ENCODE results near the gene DOHH.

DOHH gene

DNA sequence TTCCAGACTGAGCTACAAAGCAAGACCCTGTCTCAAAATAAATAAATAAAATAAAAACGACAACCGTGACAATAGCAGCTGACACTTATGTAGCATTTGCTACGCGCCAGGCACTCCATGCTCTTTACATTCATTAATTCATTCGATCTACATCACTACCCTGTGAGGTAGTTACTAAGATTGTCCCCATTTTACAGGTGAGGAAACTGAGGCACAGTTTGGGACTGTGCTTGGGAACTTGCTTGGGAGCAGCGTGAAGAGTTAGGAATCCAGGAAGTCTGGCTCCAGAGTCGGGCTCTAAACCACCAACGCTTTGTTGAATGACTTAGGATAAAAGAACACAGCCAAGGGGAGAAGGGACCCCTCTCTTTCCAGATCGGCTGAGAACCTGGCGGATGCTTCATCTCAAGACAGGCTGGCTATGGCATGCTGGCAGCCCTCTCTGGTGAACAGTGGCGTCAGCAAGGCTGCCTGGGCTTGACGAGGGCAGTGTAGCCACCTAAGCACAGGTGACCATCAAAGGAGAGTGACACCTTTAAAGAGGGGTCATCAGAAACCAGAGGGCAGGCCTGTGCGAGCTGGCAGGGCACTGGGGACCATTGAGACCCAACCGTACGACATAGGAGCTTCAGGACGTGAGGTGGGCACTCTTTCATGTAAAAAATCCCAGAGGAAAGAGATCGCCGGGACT, 591 bp downstream of the DOHH start:
- DNase-seq: no peak

DNA sequence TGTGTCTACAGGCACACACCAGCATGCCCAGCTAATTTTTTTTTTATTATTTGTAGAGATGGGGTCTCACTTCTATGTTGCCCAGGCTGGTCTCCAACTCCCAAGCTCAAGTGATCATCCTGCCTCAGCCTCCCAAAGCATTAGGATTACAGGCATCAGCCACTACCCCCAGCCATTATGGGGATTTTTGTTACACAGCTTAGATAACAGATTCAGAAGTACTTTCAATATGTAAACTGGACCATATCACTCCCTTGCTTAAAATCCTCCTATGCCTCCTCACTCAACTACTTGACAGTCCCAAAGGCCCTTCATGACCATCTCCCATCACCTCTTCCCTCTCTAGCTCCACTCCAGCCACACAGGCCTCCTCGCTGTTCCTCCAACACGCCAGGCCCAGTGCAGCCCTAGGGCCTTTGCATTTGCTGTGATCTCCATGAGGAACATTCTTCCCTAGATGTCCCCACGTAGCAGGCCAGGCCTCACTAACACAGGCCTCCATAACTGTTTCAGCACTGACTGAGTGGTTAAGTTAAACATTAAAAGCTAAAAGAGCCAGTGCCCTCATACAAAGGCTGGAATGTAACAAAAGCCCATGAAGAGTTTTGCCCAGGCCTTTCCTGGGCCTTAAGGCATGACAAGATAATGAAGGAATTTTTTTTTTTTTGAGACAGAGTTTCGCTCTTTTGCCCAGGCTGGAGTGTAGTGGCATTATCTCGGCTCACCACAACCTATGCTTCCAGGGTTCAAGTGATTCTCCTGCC, 2.5 kb downstream of the DOHH start:
- no peak for DNase-seq

DNA sequence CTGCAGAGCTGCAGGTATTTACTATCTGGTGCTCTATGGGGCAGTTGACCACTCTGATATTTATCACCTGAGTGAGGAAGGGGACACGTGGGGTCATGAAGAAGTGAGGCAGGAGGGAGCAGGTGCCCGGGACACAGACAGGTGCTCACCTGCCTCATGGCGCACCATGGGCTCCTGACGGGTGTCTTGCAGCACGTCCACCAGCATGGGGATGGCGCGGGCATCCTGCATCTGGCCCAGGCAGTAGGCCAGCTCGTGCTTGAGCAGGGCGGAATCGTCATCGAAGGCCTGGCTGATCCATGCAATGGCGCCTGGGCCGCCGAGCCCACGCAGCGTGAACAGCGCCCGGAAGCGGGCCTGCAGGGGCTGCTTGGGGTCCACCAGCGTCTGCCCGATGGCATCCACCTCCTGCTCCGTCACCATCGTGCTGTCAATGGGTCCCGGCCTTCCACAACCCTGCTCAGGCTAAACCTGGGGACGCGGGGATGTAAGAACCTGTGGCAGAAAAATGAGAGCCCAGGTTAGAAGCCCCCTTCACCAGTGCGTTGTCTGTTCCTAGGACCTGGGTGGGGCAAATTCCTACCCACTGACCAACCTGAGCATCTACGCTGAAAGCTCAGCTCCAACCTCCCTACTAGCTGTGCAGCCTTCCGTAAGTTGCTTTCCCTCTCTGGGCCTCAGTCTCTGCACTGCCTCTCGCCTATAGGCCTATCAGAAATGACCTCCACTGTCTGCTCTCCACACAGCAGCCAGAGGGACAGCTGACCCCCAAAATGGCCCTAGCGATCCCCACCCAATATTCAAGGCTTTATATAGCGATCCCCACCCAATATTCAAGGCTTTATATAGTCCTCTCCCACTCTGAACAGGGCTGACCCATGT, 3.8 kb downstream of the DOHH start:
- DNase-seq: no peak

DNA sequence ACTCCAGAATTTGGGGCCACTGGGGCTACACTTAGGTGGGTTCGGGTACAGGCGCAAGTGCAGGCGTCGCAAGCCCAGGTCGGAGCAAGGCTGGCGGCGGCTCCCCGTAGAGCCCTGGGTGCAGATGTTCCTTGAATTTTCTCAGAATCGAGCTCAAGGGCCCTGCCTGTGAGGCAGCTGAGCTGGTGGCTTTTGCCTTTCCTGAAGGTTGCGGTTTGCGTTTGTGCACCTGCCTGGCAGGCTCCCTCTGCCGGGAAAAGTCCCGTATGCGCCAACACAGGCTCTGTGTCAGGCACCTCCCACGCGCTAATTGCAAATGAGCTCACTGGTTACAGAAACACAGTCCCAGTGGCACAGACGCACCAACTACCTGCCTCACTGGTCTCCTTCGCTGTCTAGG, 5.9 kb downstream of the DOHH start:
- no peak for DNase-seq

DNA sequence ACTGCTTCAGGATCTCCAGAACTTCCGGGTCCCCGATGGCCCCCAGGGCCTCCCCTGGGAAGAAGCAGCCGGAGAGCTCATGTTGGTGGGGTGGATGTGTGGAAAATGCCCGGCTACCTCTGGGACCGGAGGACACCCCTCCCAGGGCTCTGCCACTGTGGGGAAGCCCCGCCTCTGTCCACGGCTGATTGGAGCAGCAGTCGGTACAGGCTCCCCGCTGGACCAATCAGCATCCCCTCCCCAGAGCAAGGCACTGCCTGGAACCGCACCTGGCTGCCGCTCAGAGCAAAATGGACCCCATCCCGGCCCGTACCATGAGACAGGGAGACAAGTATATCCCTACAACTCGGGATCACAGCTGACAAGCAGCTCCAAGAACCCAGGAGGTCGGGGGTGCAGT, 6.4 kb downstream of the DOHH start:
- DNase-seq: no peak

DNA sequence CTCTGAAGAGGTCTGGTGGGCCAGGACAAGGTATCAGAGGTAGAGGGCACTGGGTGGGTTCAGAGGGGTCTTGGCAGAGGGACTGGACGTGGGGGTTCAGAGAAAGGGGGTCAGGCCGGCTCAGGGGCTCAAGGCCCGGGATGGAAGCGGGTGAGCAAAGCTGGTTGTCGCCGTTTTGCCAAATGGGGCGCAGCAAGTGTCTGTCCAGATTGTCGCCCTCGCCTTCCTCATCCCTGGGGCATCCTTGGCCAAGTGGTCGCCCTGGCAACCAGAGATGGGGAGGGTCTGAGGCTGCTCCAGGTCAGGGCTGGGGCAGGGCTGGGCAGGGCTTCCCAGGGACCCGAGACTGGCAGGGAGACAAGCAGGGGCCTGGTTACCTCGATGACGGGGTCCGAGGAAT, 6.8 kb downstream of the DOHH start:
- DNase-seq: no peak

DNA sequence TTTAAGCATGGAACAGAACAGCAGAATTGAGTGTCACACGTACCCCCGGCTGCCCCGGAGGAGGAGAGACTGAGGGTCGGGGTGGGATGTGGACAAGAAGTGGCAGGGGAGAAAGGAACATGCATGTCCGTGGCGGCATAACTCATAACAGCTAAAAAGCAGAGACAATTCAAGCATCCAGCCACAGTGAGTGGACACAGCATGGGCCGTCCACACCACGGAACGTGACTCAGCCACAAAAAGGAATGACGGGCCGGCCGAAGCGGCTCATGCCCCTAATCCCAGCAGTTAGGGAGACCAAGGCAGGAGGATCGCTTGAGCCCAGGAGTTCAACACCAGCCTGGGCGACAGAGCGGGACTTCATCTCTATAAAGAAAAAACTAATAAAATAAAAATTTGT, 7.6 kb downstream of the DOHH start:
- no peak for DNase-seq

DNA sequence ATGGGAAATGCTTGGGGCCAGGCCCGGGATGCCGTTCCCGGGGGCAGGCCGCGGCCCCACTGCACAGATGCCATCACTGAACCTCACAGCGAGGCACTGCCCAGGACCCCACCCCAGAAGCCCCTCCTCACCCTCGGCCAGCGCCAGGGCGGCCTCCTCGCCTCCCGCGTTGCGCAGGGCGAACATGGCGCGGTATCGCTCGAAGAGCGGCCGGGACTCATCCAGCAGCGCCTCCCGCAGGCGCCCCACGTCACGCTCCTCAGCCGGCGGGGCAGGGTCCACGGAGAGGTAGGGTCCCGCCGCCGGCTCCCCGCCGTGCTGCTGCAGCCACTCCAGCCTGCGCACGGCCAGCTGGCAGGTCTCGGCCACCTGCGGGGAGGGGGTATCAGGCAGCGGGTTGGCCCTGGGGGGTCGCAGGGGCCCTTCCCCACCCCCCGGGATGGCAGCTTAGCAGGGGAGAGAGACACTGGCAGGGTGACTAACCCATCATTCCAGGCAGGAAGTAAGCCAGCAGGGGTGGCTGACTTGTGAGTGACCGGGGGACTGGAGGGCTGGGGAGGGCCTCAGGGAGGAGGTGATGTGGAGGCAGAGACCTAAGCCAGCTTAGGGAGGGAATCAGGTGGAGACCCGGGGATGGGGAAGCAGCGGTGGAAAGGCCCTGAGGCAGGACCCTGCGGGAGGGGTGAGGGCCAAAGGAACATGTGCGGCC, 8.2 kb downstream of the DOHH start:
- no peak for DNase-seq

DNA sequence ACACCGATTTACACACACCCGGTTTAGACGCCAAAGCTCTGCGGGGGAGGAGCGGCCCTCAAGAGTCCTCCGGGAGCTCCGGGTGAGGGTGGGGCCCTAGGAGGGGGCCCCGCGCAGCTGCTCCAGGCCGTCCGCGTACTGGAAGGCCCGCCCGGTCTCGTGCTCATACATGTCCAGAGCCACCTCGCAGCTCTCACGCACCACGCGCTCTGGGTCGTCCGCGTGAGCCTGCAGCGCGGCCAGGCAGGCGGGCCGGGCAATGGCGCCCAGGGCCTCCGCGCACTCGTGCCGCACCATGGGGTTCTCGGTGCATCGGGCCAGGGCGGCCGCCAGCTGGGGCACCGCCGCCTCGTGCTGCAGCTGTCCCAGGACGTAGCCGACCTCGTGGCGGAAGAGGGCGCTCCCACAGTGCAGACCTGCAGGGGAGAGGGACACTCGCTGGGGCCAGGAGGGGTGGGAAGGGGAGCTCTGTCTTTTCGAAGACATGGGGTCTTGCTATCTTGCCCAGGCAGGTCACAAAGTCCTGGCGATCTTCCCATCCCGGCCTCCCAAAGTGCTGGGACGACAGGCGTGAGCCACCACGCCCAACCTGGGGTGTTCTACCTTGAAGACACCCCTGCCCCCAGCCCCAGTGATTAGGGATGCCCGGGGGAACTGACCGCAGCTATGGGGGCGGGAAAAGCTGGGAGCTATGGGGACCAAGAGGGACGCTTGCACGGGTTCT, 8.9 kb downstream of the DOHH start:
- DNase-seq: no peak

DNA sequence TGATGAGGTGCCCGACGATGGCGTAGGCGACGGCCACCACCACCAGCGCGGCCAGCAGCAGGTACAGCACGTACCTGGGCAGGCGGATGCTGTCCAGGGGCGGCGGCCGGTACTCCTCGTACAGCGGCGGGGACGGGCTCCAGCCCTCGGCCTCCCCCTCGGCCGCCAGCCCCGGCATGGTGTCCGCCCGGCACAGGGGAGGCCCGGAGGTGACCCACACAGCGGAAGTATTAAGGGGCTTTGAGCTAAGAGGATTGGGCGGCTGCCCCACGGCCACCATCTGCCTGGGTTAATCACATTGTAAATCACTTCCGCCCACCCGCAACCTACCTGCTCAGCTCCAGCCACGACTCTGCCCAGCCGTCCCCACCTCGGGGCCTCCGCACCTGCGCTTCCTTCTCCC, 17.2 kb downstream of the DOHH start, which contains the start of gene SMIM44:
SMIM44 (minus strand) TSS at position 216 of the 403 bp plus-strand sequence; CDS start at position 178, 38 bp downstream.
- no peak for DNase-seq

DNA sequence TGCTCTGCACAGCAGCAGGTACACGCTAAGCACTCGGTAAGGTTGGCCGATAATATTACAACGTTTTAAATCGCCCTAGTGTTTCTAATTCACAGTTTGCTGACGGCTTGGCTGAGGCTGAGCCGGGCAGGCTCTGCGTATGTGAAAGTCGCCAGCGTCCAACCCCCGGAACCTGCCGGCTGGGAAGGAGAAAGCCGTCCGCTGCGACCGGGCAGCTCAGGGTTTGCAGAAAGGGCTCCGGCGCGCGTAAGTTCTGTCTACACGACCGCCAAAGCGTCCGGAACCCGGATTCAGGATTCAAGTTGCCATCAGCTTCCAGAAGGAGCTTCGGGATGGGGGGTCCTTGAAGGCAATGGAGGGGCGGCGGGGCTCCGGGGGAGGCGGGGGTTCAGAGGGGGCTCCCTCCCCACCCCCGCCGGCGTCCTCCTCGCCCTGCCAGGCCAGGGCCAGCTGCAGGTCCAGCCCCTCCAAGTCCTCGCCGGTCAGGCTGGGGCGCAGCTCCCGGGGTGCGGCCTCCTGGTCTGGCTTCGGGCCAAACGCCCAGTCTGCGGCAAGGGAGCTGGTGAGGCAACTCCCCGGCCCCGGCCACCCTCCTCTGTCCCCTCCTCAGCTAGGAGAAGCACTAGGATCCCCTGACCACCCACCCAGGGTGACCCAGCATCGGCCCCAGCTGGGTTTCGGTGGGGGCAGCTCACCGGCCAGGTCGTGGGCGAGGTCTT, 17.8 kb downstream of the DOHH start:
- no peak for DNase-seq

DNA sequence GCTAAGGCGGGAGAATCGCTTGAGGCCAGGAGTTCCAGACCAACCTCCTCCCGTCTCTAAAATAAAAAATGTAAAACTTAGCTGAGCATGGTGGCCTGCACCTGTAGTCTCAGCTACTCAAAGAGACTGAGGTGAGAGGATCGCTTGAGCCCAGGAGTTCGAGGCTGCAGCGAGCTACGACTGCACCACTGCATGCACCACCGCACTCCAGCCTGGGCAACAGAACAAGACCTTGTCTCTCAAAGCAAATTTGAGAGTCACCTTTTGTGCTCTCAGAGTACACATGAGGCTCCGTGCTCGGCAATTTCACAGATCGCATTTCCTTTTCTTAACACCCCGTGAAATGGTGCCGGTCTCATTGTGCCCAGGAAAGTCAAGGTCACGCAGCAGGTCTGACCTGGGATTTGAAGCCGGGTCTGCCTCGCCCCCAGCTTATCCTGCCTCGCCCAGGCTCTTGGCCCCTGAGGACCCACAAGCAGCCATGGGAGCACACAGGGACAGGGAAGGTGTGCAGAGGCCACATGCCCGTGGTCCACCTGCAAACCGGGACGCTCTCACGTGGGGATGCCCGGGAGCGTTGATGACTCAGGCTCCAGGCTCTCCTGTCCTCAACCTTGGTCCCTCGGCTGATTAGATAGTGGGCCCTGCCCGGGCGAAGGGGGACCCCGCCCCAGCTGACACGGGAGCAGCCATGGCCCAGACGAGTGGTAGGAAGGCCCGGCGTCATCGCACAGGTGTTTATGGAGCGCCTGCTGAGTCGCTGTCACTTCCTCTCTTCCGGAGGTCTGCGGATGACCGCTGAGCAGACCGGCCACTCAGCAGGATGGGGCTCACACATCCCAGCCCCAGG, 19.0 kb downstream of the DOHH start:
- no peak for DNase-seq

DNA sequence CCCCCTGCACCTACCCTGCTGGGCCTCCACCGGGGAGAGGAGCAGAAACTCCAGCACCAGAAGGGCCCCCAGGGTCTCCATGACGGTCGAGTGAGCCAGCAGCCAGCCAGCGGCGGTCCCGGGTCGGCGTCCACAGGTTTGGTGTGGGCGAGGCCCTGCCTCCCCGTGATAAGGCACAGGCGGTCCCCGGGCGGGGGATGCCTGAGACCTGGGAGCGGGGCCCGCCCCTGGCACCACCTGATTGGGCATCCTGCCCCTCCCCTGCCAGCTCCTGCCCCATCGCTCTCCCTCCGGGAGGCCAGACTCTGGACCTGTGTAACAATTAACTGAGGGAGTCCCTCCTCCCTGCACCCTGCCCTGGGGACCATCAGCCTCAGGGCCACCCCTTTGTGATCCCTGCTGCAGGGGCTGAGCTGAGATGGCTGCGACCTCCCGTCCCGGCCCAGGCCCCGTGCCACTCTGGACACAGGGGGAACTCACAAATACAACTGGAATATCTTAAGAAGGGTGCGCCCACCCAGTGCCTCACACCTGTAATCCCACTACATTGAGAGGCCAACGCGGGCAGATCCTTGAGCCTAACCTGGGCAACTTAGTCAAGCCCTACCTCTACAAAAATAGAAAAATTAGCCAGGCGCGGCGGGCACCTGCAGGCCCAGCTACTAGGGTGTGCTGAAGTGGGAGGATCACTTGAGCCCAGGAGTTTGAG, 19.9 kb downstream of the DOHH start, which contains the start of gene SMIM24:
SMIM24 (minus strand) TSS at position 143 of the 709 bp plus-strand sequence; CDS start at position 81, 62 bp downstream.
- no peak for DNase-seq

DNA sequence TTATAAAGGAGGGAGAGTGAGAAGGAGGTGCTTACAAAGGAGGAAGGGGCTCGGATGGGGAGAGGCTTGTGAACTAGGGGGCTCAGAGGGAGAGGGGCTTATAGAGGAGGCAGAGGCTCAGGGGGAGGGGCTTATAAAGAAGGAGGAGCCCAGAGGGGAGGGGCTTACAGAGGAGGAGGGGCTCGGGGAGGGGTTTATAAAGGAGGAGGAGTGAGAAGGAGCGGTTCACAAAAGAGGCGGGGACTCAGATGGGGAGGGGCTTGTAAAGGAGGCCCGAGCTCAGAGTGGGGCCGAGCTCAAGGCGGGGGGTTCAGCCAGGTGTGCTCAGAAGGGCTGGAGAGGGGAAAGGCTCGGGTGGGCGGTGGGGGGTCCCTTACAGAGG, 20.6 kb downstream of the DOHH start:
- no peak for DNase-seq

DNA sequence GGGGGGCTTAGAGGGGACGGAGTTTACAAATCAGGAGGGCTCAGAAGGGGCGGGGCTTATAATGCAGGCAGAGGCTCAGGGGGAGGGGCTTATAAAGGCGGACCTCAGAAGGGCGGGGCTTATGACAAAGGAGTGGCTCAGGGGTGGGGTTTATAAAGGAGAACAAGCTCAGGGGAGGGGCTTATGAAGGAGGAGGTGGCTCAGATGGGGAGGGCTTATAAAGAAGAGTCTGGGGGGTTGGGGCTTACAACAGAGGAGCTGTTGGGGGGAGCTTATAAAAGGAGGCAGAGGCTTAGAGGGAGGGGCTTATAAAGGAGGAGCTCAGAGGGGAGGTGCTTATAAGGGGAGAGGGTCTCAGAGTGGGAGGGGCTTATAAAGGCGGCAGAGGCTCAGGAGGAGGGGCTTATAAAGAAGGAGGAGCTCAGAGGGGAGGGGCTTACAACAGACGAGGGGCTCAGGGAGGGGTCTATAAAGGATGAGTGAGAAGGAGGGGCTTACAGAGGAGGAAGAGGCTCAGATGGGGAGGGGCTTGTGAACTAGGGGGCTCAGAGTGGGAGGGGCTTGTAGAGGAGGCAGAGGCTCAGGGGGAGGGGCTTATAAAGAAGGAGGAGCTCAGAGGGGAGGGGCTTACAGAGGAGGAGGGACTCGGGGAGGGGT, 21.2 kb downstream of the DOHH start:
- DNase-seq: no peak

DNA sequence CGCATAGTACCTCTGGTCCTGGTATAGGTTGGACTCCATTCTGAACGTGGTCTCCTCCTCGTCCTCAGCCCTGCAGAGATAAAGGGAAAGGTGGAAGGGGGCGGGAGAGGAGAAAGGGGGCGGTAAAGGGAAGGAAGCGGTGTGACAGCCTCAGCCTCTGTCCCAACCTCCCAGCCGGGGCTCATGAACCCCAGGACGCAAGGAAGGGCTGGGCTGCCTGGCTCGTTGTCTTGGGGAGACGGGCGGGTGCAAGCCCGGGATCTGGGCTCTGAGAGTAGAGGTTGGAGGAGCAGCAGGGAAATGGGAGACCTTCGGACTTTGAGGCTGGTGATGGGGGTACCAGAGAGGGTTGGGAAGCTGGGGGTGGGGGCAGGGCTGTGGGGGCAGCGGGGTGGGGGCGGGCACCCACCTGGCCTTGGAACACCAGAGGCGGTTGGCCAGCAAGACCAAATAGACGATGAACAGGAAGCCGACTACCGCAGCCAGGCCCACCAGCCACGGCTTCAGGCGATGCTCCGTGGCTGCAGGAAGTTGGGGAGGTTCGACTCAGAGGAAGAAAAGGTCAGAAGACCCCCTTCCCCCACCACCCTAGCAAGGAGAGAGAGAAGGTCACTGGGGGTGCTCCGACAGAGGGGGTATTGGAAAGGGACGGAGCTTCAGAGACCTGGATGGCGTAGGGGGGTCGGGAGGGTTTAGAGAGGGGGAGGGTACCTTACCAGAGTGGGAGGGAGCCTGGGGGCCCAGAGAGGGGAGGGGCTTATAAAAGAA, 21.9 kb downstream of the DOHH start:
- DNase-seq: no peak

DNA sequence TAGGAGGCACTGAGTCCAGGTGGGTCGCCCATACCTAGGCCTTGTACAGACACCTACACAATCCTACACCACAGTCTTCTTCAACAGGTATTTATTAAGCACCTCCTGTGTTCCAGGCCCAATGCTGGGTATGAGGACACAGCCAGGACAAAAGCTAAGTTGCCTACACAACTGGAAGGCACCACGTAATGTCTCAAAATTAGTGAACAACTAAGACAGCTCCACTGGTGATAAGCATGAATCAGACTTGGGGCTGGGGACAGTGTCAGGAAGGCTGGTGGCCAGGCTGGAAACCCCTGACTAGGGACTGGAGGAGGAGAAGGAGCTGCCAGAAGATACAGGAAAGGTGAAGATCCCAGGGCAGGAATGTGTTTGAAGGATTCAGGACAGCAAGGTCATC, 22.5 kb downstream of the DOHH start:
- DNase-seq: no peak

DNA sequence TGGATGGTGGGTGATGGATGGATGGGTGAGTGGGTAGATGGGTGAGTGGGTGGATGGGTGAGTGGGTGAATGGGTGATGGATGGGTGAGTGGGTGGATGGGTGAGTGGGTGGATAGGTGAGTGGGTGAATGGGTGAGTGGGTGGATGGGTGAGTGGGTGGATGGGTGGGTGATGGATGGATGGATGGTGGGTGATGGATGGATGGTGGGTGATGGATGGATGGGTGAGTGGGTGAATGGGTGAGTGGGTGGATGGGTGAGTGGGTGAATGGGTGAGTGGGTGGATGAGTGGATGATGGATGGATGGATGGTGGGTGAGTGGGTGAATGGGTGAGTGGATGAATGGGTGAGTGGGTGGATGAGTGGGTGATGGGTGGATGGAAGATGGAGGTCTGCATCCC, 23.0 kb downstream of the DOHH start:
- DNase-seq: no peak

All from right forelimb (tissue), 1 donor.